Natural killer cell (primary cell): Measurements from ENCODE around the gene RNF212B. TPM values are rescaled to one million over a fixed set of nuclear protein-coding genes. Genes with fewer than 3 reads are reported as not detected.
"Not testable (repeated sequence)": the region's sequence is repeated elsewhere in the genome, so short reads cannot be mapped to it uniquely, and the experiment has no call there.

Experiments used
- ATAC-seq, 3 donors: fragments of 150-1000 bp in 2 of 3; fragments of 200-7000 bp in 1 of 3; cut with Tn5 transposase; 1 replicate in 1 of 3; 2 replicates in 2 of 3; pipeline ENCODE4 v1.10.0; 2021; ENCODE audit warnings: mild to moderate bottlenecking in 2 of 3, moderate library complexity in 2 of 3
- DNase-seq, 2 donors: peaks; one replicate each; pipeline versions ENCODE4 v3.0.0 to v3.0.0-alpha.2; 2013 to 2021; ENCODE audit warnings: mixed read lengths in 1 of 2
- H3K27ac ChIP-seq: one replicate; pipeline ENCODE4 v1.5.1; 2013; ENCODE audit warnings: mild to moderate bottlenecking, low read length
- H3K27me3 ChIP-seq: one replicate; pipeline ENCODE4 v1.6.1; 2013; ENCODE audit warnings: low read length; ENCODE audit not compliant: control insufficient read depth, insufficient read depth
- H3K36me3 ChIP-seq: one replicate; pipeline ENCODE4 v1.6.1; 2013; ENCODE audit warnings: low read length; ENCODE audit not compliant: control insufficient read depth, insufficient read depth
- H3K4me1 ChIP-seq: one replicate; pipeline ENCODE4 v1.6.1; 2013; ENCODE audit warnings: low read length; ENCODE audit not compliant: control insufficient read depth, insufficient read depth
- H3K4me3 ChIP-seq: one replicate; pipeline ENCODE4 v1.5.1; 2013; ENCODE audit warnings: low read length
- H3K9me3 ChIP-seq: one replicate; pipeline ENCODE4 v1.6.1; 2013; ENCODE audit warnings: low read length; ENCODE audit not compliant: control insufficient read depth, insufficient read depth
- H3K27ac Mint-ChIP-seq, 2 donors: one replicate each; pipeline ENCODE4 v1.8.0; 2022; ENCODE audit warnings: mild to moderate bottlenecking in 2 of 2, mixed read lengths in 2 of 2, moderate library complexity in 1 of 2
- H3K27me3 Mint-ChIP-seq, 2 donors: one replicate each; pipeline ENCODE4 v1.8.0; 2022; ENCODE audit warnings: low read depth in 2 of 2, mixed read lengths in 2 of 2
- H3K36me3 Mint-ChIP-seq: one replicate; pipeline ENCODE4 v1.8.0; 2022; ENCODE audit warnings: mixed read lengths
- H3K4me1 Mint-ChIP-seq, 2 donors: one replicate each; pipeline ENCODE4 v1.8.0; 2022; ENCODE audit warnings: mixed read lengths in 2 of 2
- H3K4me3 Mint-ChIP-seq: one replicate; pipeline ENCODE4 v1.8.0; 2022; ENCODE audit warnings: mild to moderate bottlenecking, moderate library complexity, mixed read lengths
- H3K9me3 Mint-ChIP-seq, 2 donors: one replicate each; pipeline ENCODE4 v1.8.0; 2022; ENCODE audit warnings: mixed read lengths in 2 of 2
- CTCF ChIP-seq: fragments of 200-600 bp; IDR thresholded peaks from one replicate; pipeline ENCODE4 v1.8.0; 2022; ENCODE audit warnings: antibody characterized with exemption
- WGBS: methylation state at CpG from one replicate; pipeline ENCODE4 v1.1.7; 2013; ENCODE audit warnings: missing lambda C conversion rate; ENCODE audit not compliant: insufficient coverage; 5-methylcytosine and 5-hydroxymethylcytosine counted together
- intact Hi-C: fragments of 100-400 bp; cut with micrococcal nuclease; formaldehyde crosslinking; loops from one replicate; pipeline ENCODE4 v1.14.2; 2022
- total RNA-seq, 4 donors: library from RNA; stranded (reverse); fragments of 120-200 nt in 1 of 4; gene quantifications; one replicate each; pipeline versions ENCODE4 v1.2.3 to v1.2.4, GENCODE V29; 2013 to 2022

Gene RNF212B
- not detected for total RNA-seq
- not detected for total RNA-seq (2013)

- Histone ChIP-seq H3K4me1 (peaks cover 7% of the 10 kb centered on the region), H3K27me3 (peaks cover 3% of the 10 kb centered on the region), H3K27ac (no peak within 1 kb of the TSS), H3K36me3 (no peaks in the 10 kb centered on the region), H3K9me3 (no peaks in the 10 kb centered on the region), H3K4me3 (no peak within 1 kb of the TSS)
- H3K36me3 Mint-ChIP-seq = no peaks in the 10 kb centered on the region
- ATAC-seq (peak; percentile 95 to 100 (median 98)), DNase-seq (peak; percentile 54 to 82)
- peaks cover 5 to 6% of the 10 kb centered on the region in 2 donors for H3K4me1 Mint-ChIP-seq
- peak within 1 kb of the TSS; percentile 68 for H3K4me3 Mint-ChIP-seq
- WGBS = 34% methylated on average over 39 of the region's 39 CpGs
- H3K9me3 Mint-ChIP-seq = no peaks in the 10 kb centered on the region
- intact Hi-C loops = no loop called here
- TF ChIP-seq CTCF = no peak
- H3K27me3 Mint-ChIP-seq = peaks cover 12 to 15% of the 10 kb centered on the region in 2 donors
- no peak within 1 kb of the TSS for H3K27ac Mint-ChIP-seq
These were observed at the start of gene RNF212B for GRCh38 chr14:23237772-23238594. TSS of gene RNF212B (plus strand) at chr14:23237936. CDS start at chr14:23240346, 2,410 bp downstream.

GRCh38 chr14:23193432-23193831 is 44.3 kb upstream of the RNF212B start:
- TF ChIP-seq CTCF = no peak
- Mint-ChIP-seq H3K9me3 (no peaks in the 10 kb centered on the region), H3K36me3 (no peaks in the 10 kb centered on the region), H3K4me1 (no peaks in the 10 kb centered on the region), H3K27ac (no peak overlapping the region), H3K4me3 (no peak overlapping the region), H3K27me3 (peaks cover 0 to 3% of the 10 kb centered on the region in 2 donors)
- WGBS = 73% methylated on average over 2 of the region's 3 CpGs
- Histone ChIP-seq H3K27ac (no peak overlapping the region), H3K9me3 (no peaks in the 10 kb centered on the region), H3K4me3 (no peak overlapping the region), H3K4me1 (no peaks in the 10 kb centered on the region), H3K36me3 (no peaks in the 10 kb centered on the region), H3K27me3 (no peaks in the 10 kb centered on the region)
- no peak for ATAC-seq
- intact Hi-C loops = no loop called here
- DNase-seq = no peak

- H3K9me3 ChIP-seq = no peaks in the 10 kb centered on the region
- Mint-ChIP-seq H3K4me1 (no peaks in the 10 kb centered on the region), H3K4me3 (no peak overlapping the region), H3K27me3 (peaks cover under 1 to 11% of the 10 kb centered on the region in 2 donors), H3K9me3 (no peaks in the 10 kb centered on the region), H3K36me3 (no peaks in the 10 kb centered on the region), H3K27ac (no peak overlapping the region)
- no peak overlapping the region for H3K4me3 ChIP-seq
- H3K27me3 ChIP-seq = no peaks in the 10 kb centered on the region
- no peak for TF ChIP-seq CTCF
- DNase-seq (no peak), ATAC-seq (no peak)
- 86% methylated on average over 7 of the region's 7 CpGs for WGBS
- H3K4me1 ChIP-seq = no peaks in the 10 kb centered on the region
- H3K27ac ChIP-seq = no peak overlapping the region
- no peaks in the 10 kb centered on the region for H3K36me3 ChIP-seq
- intact Hi-C loops = no loop called here
These were observed 42.1 kb upstream of the RNF212B start for GRCh38 chr14:23195552-23196101.

GRCh38 chr14:23196487-23196886 is 41.2 kb upstream of the RNF212B start:
- H3K4me1 Mint-ChIP-seq, DNase-seq, H3K36me3 Mint-ChIP-seq, ATAC-seq, H3K9me3 Mint-ChIP-seq, H3K4me1 ChIP-seq, H3K36me3 ChIP-seq, intact Hi-C loops, H3K27me3 ChIP-seq, H3K9me3 ChIP-seq, H3K4me3 ChIP-seq, H3K27ac ChIP-seq, H3K27ac Mint-ChIP-seq, H3K4me3 Mint-ChIP-seq: not testable (repeated sequence)
- WGBS = 92% methylated on average over 2 of the region's 2 CpGs
- peaks cover 0 to 11% of the 10 kb centered on the region in 2 donors for H3K27me3 Mint-ChIP-seq

- 85% methylated on average over 1 of the region's 1 CpG for WGBS
- H3K27ac Mint-ChIP-seq, H3K9me3 ChIP-seq, ATAC-seq, H3K27ac ChIP-seq, intact Hi-C loops, H3K4me1 Mint-ChIP-seq, H3K4me3 Mint-ChIP-seq, H3K36me3 ChIP-seq, H3K4me3 ChIP-seq, H3K27me3 ChIP-seq, H3K4me1 ChIP-seq, H3K36me3 Mint-ChIP-seq, H3K9me3 Mint-ChIP-seq, DNase-seq: not testable (repeated sequence)
- H3K27me3 Mint-ChIP-seq = peaks cover 0 to 17% of the 10 kb centered on the region in 2 donors
These were observed 38.6 kb upstream of the RNF212B start for GRCh38 chr14:23199141-23199540.
